Natural killer cell treated with Interleukin-12 subunit alpha and Interleukin-12 subunit beta and Interleukin-15 and Interleukin-18, amount 100 ng/mL, for 72 hours (primary cell): Measurements from ENCODE around the gene PCDH17. TPM values are rescaled to one million over a fixed set of nuclear protein-coding genes. Genes with fewer than 3 reads are reported as not detected.

ENCODE experiments used
- ATAC-seq, 2 donors: fragments of 150-1000 bp; cut with Tn5 transposase in 1 of 2; sonication (Bioruptor Pico), chemical (Tn5 transposase) in 1 of 2; 2 replicates each; pipeline ENCODE4 v1.10.0; 2021
- DNase-seq: peaks from one replicate; pipeline ENCODE4 v3.0.0; 2022; ENCODE audit warnings: low spot score
- H3K27ac Mint-ChIP-seq, 2 donors: 1 replicate in 1 of 2; 2 replicates in 1 of 2; pipeline ENCODE4 v1.8.0; 2022; ENCODE audit warnings: mixed read lengths in 2 of 2, mild to moderate bottlenecking in 1 of 2, moderate library complexity in 1 of 2
- H3K27me3 Mint-ChIP-seq, 2 donors: 1 replicate in 1 of 2; 2 replicates in 1 of 2; pipeline ENCODE4 v1.8.0; 2022; ENCODE audit warnings: mixed read lengths in 2 of 2
- H3K36me3 Mint-ChIP-seq: one replicate; pipeline ENCODE4 v1.8.0; 2022; ENCODE audit warnings: mixed read lengths
- H3K4me1 Mint-ChIP-seq, 2 donors: 1 replicate in 1 of 2; 2 replicates in 1 of 2; pipeline ENCODE4 v1.8.0; 2022; ENCODE audit warnings: low read depth in 2 of 2, mixed read lengths in 2 of 2, mild to moderate bottlenecking in 1 of 2
- H3K4me3 Mint-ChIP-seq: one replicate; pipeline ENCODE4 v1.8.0; 2022; ENCODE audit warnings: mixed read lengths
- H3K9me3 Mint-ChIP-seq: 2 replicates; pipeline ENCODE4 v1.8.0; 2022; ENCODE audit warnings: mixed read lengths
- total RNA-seq, 2 donors: library from RNA; stranded (reverse); gene quantifications; one replicate each; pipeline ENCODE4 v1.2.3, GENCODE V29; 2022

Gene PCDH17
- total RNA-seq, 2 donors from 2014 or later, result not detected

DNA sequence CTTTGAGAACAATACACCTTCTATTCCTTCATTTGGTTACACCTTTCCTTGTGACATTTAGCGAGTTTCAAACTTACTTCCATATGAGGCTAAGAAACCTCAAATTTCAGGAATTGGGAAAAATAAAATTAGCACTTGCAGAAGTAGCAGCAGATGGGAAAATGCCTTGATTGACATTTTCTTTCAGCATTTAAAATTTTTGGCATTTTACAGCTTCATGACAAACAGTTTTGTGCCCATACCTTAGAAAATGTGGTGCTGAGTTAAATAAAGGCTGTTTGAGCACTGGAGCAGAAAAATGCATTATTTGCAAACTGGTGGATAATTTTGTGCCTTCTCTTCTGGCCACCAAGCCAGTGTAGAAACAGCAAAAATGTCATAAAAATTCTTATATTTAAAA, 95.4 kb downstream of the PCDH17 start:
- no peak for ATAC-seq
- no peak for DNase-seq
- Mint-ChIP-seq H3K36me3 (no peaks in the 10 kb centered on the region), H3K4me1 (no peaks in the 10 kb centered on the region), H3K9me3 (no peaks in the 10 kb centered on the region), H3K27ac (no peak overlapping the region), H3K27me3 (no peaks in the 10 kb centered on the region), H3K4me3 (no peak overlapping the region)

DNA sequence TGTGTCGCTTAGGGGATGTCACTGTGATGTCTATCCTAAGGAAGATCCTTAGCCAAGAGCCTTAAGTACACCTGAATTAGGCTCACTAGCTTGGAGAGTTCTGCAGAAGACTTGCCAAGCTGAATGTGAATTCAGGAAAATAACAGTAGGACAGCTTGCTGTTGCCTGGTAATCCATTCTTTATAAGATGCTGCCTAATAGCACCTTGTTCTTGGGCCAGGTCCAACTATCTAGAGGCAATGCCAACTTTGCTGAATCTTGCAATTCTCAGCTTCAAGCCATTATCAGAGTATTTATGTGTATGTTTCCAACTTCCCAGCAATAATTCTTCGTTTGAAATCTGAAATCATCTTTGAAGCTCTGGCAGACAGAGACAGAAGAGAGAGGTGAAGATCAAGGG, 102.8 kb downstream of the PCDH17 start:
- H3K27ac Mint-ChIP-seq, result no peak overlapping the region
- no peak overlapping the region for H3K4me3 Mint-ChIP-seq
- ATAC-seq (no peak), DNase-seq (no peak)
- peaks cover 13% of the 10 kb centered on the region for H3K9me3 Mint-ChIP-seq
- no peaks in the 10 kb centered on the region for H3K4me1 Mint-ChIP-seq
- H3K27me3 Mint-ChIP-seq, result no peaks in the 10 kb centered on the region
- H3K36me3 Mint-ChIP-seq, result peaks cover 4% of the 10 kb centered on the region

DNA sequence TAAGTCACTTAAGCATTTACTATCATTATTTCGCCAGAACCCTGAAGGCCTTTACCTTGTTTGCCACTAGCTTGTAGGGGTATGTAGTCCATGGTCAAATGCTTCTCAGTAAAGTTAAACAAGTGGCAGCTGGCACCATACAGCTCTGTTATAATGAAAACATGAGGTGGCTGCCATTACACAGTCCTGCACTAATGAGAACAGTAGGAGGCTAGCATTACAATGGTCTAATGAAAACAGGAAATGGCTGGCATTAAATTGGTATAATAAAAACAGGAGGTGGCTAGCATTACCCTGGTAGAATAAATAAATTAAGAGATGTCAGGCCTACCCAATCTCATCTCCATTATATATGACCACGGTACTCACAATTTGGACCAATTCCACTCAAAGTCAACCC, 107.5 kb downstream of the PCDH17 start:
- no peak overlapping the region for H3K27ac Mint-ChIP-seq
- no peak overlapping the region for H3K4me3 Mint-ChIP-seq
- no peak for ATAC-seq
- H3K9me3 Mint-ChIP-seq, result peaks cover 10% of the 10 kb centered on the region
- no peaks in the 10 kb centered on the region for H3K4me1 Mint-ChIP-seq
- peaks cover 4% of the 10 kb centered on the region for H3K36me3 Mint-ChIP-seq
- H3K27me3 Mint-ChIP-seq, result no peaks in the 10 kb centered on the region
- DNase-seq, result no peak

DNA sequence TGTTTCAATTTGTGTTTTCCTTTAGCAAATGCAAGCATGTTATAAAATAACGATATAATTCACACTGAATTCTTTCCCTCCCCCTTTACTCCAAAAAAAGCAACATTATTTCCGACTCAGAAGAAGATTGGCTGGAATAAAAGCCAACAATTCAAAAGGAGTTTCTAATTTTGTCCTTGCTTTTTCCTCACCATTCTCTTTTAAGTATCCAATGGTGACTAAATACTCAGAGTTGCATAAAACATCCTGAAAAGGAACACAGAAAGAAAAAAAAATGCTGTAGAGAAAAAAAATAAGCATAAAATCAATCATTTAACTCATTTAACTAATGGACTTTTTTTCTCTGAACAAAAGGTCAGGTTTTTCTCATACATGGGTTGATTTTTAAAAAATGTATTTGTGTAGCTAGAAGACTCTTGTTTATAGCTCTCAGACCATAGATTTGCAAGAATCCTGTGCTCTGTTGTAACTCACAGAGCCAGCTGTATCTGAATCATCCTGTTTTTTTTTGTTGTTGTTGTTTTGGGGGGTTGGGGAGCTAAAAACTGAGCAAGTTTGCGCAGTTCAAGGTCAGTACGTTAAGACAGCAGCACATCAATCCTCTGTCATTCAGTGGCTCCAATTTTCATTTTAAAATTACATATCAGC, 108.1 kb downstream of the PCDH17 start:
- Mint-ChIP-seq H3K27ac (no peak overlapping the region), H3K4me1 (no peaks in the 10 kb centered on the region), H3K27me3 (no peaks in the 10 kb centered on the region), H3K36me3 (peaks cover 4% of the 10 kb centered on the region), H3K9me3 (peaks cover 10% of the 10 kb centered on the region), H3K4me3 (no peak overlapping the region)
- no peak for DNase-seq
- ATAC-seq, result no peak

DNA sequence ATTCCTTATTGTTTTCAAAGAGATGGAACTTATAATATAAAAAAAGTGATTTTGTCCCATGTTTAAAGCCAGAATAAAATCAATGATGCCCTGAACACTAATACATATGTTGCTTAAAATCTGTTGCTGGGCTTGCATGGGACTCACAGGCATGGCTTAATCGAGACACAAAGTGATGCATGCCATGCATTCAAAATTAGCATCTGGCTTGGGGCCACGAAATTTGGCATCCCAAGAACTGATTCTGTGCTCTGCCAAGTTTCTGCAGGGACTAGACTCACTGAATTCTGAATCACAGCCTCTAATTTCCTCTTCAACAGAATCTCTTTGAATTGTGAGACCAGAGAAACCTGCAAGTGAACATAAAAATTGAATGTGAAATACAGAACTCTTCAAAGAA, 109.2 kb downstream of the PCDH17 start:
- Mint-ChIP-seq H3K36me3 (no peaks in the 10 kb centered on the region), H3K4me1 (no peaks in the 10 kb centered on the region), H3K27ac (no peak overlapping the region), H3K9me3 (peaks cover 7% of the 10 kb centered on the region), H3K4me3 (no peak overlapping the region), H3K27me3 (no peaks in the 10 kb centered on the region)
- ATAC-seq, result no peak
- DNase-seq, result no peak

DNA sequence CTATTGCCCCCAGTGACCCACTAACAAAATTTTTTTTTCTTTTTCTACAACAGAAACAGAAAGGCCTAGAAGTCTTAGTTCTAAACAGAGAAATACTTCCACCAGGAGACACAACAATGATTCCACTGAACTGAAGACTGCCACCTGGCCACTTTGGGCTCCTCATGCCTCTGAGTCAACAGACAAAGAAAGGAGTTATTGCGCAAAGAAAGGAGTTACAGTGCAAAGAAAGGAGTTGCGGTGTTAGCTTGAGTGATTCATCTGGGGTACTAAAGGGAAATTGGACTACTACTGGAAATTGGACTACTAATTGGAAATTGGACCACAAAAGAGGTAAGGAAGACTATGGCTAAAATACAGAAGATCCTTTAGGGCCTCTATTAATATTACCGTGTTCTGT, 116.6 kb downstream of the PCDH17 start:
- Mint-ChIP-seq H3K36me3 (peaks cover 6% of the 10 kb centered on the region), H3K4me3 (no peak overlapping the region), H3K27me3 (no peaks in the 10 kb centered on the region)

DNA sequence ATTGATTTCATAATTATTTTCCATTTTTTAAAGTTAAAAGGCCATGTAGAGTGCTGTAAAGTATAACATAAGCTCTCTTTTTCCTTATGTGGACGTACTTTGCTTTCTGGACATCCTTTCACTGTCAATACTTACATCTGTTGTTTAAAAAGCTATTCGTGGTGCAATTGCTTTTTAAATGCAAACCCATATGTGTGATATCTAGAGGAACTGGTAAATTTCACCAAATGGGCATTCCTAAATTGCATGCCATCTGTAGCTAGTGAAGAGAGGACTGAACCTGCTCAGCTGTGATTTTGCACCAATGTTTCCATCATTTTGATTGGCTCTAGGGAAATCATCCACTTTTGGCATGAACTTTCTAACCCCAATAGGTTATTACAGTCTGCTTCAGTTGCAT, 129.4 kb downstream of the PCDH17 start:
- H3K9me3 Mint-ChIP-seq, result peaks cover 12% of the 10 kb centered on the region
- DNase-seq, result no peak
- peaks cover 5% of the 10 kb centered on the region for H3K36me3 Mint-ChIP-seq
- no peak overlapping the region for H3K27ac Mint-ChIP-seq
- H3K4me3 Mint-ChIP-seq, result no peak overlapping the region
- H3K4me1 Mint-ChIP-seq, result no peaks in the 10 kb centered on the region
- ATAC-seq, result no peak
- no peaks in the 10 kb centered on the region for H3K27me3 Mint-ChIP-seq

More for the DNA sequence above, 116.6 kb downstream of the PCDH17 start:
- no peak for ATAC-seq
- DNase-seq, result no peak
- no peaks in the 10 kb centered on the region for H3K4me1 Mint-ChIP-seq
- H3K27ac Mint-ChIP-seq, result no peak overlapping the region
- H3K9me3 Mint-ChIP-seq, result peaks cover 6% of the 10 kb centered on the region

DNA sequence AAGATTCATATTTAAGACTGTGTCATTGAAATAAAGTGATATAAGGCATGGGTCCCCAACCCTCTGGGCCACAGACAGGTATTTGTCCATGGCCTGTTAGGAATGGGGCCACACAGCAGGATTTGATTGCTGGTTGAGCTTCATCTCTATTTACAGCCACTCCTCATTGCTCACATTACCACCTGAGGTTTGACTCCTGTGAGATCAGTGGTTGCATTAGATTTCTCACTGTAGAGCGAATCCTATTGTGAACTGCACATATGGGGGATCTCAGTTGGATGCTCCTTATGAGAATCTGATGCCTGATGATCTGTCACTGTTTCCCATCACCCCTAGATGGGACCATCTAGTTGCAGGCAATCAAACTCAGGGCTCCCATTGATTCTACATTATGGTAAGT, 132.1 kb downstream of the PCDH17 start:
- H3K27ac Mint-ChIP-seq, result no peak overlapping the region
- H3K36me3 Mint-ChIP-seq, result peaks cover 5% of the 10 kb centered on the region
- ATAC-seq (no peak), DNase-seq (no peak)
- H3K4me3 Mint-ChIP-seq, result no peak overlapping the region
- no peaks in the 10 kb centered on the region for H3K27me3 Mint-ChIP-seq
- H3K9me3 Mint-ChIP-seq, result peaks cover 7% of the 10 kb centered on the region
- H3K4me1 Mint-ChIP-seq, result no peaks in the 10 kb centered on the region
